ENCODE results near the gene PPP2R2D.

Gene PPP2R2D

GRCh38 chr10:132003282-132003924 is 102.6 kb downstream of the PPP2R2D start:
- DNase-seq = no peak

GRCh38 chr10:132004052-132004451 is 103.2 kb downstream of the PPP2R2D start:
- no peak for DNase-seq

- no peak for DNase-seq
Observed at GRCh38 chr10:132005147-132005546, 104.3 kb downstream of the PPP2R2D start.

GRCh38 chr10:132006966-132007365 is 106.2 kb downstream of the PPP2R2D start:
- no peak for DNase-seq

GRCh38 chr10:132007681-132008080 is 106.9 kb downstream of the PPP2R2D start:
- DNase-seq = no peak
